Thyroid gland (tissue), 4 donors: ENCODE results near the gene MYT1. TPM values are rescaled to one million over a fixed set of nuclear protein-coding genes. Genes with fewer than 3 reads are reported as not detected.

Source experiments
- DNase-seq, 2 donors: peaks; one replicate each; pipeline ENCODE4 v3.0.0-alpha.2; 2019
- H3K27ac ChIP-seq, 3 donors: fragments of 200-600 bp; sonication (generic); 1 replicate in 2 of 3; 2 replicates in 1 of 3; pipeline ENCODE4 v1.5.1; 2016 to 2019; ENCODE audit warnings: mild to moderate bottlenecking in 1 of 3, moderate library complexity in 1 of 3
- H3K27me3 ChIP-seq: fragments of 200-600 bp; sonication (generic); one replicate; pipeline ENCODE4 v1.5.1; 2019
- H3K36me3 ChIP-seq, 2 donors: fragments of 200-600 bp; sonication (generic); one replicate each; pipeline ENCODE4 v1.5.1; 2016 to 2019
- H3K4me1 ChIP-seq, 2 donors: fragments of 200-600 bp; sonication (generic); one replicate each; pipeline ENCODE4 v1.5.1; 2017 to 2019
- H3K4me3 ChIP-seq, 3 donors: fragments of 200-600 bp; sonication (generic); replicated peaks in 1 of 3; 1 replicate in 2 of 3; 2 replicates in 1 of 3; pipeline ENCODE4 v1.5.1; 2016; ENCODE audit warnings: mild to moderate bottlenecking in 1 of 3
- H3K9me3 ChIP-seq: fragments of 200-600 bp; sonication (generic); one replicate; pipeline ENCODE4 v1.5.1; 2017
- CTCF ChIP-seq, 6 experiments: fragments of 200-600 bp in 3 of 6; fragments of 450-650 bp in 3 of 6; sonication (generic) in 3 of 6; IDR thresholded peaks; one replicate each; pipeline ENCODE4 v1.5.1; 2016 to 2019; ENCODE audit warnings: antibody characterized with exemption in 6 of 6, mild to moderate bottlenecking in 2 of 6, inconsistent platforms in 1 of 6, moderate library complexity in 1 of 6
- POLR2A ChIP-seq, 2 donors: fragments of 450-650 bp; IDR thresholded peaks; one replicate each; pipeline ENCODE4 v1.6.1; 2017; ENCODE audit warnings: antibody characterized with exemption in 2 of 2, mild to moderate bottlenecking in 2 of 2, moderate library complexity in 1 of 2
- WGBS, 2 donors: methylation state at CpG; one replicate each; pipeline ENCODE4 v1.1.5; 2017; 5-methylcytosine and 5-hydroxymethylcytosine counted together
- intact Hi-C: fragments of 100-400 bp; cut with DNase I; formaldehyde crosslinking; loops from one replicate; pipeline ENCODE4 v1.15.1; 2023
- total RNA-seq, 4 donors: library from RNA; depleted of rRNA; stranded (reverse); fragments of >200 nt; gene quantifications; one replicate each; pipeline ENCODE4 v1.2.3, GENCODE V29; 2016

The MYT1 gene
- total RNA-seq, 4 donors from 2014 or later, result 0.42 to 1.8 (median 1.1) TPM

DNA sequence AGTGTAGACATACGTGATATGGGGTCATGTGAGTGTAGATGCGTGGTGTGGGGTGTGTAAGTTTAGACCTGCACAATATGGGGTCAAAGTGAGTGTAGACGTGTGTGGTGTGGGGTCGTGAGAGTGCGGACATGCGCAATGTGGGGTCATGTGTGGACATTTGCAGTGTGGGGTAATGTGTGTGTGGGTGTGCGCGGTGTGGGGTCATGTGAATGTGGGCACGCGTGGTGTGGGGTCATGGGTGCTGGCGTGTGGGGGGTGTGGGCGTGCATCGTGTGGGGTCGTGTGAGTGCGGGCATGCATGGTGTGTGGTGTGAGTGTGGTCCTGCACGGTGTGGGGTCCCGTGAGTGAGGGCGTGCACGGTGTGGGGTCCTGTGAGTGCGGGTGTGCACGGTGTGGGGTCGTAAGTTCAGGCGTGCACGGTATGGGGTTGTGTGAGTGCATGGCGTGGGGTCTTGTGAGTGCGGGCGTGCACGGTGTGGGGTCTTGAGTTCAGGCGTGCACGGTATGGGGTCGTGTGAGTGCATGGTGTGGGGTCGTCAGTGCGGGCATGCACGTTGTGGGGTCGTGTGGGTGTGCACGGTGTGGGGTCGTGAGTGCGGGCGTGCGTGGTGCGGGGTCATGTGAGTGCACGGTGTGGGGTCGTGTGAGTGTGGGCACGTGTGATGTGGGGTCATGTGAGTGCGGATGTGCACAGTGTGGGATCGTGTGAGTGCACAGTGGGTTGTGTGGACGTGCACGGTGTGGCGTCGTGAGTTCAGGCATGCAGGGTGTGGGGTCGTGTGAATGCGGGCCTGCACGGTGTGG is 105.6 kb downstream of the MYT1 start:
- TF ChIP-seq POLR2A (IDR thresholded peaks at IDR 0.05), result no peak
- TF ChIP-seq CTCF (IDR thresholded peaks at IDR 0.05), result no peak
- DNase-seq, result no peak
- Histone ChIP-seq H3K9me3 (no peaks in the 10 kb centered on the region), H3K36me3 (peaks cover 0 to 9% of the 10 kb centered on the region in 2 donors), H3K27me3 (no peaks in the 10 kb centered on the region), H3K27ac (no peak overlapping the region), H3K4me1 (no peaks in the 10 kb centered on the region), H3K4me3 (no peak overlapping the region)
- 96% methylated on average over 53 of the region's 53 CpGs for WGBS, 2 donors
- intact Hi-C loops, result no loop called here

GRCh38 chr20:64271636-64272035 is 107.4 kb downstream of the MYT1 start:
- no peaks in the 10 kb centered on the region for H3K9me3 ChIP-seq
- TF ChIP-seq CTCF (IDR thresholded peaks at IDR 0.05) (no peak), POLR2A (IDR thresholded peaks at IDR 0.05) (no peak)
- H3K4me1 ChIP-seq, result no peaks in the 10 kb centered on the region
- intact Hi-C loops, result no loop called here
- no peak overlapping the region for H3K4me3 ChIP-seq
- 88 to 89% methylated on average over 11 of the region's 11 CpGs for WGBS, 2 donors
- DNase-seq, result no peak
- peaks cover 0 to 7% of the 10 kb centered on the region in 2 donors for H3K36me3 ChIP-seq
- H3K27ac ChIP-seq, result no peak overlapping the region
- H3K27me3 ChIP-seq, result no peaks in the 10 kb centered on the region

DNA sequence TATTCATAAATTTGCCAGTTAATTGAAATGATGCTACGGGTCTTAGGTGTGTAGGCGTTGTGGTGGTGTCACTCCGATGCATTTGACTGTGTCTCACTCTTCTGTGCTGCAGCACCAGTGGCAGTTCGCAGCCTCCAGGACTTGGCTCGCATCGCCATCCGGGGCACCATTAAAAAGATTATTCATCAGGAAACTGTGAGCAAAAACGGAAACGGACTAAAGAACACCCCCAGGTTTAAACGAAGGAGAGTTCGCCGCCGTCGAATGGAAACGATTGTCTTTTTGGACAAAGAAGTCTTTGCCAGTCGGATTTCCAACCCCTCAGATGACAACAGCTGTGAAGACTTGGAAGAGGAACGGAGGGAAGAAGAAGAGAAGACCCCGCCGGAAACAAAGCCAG is 108.9 kb downstream of the MYT1 start:
- WGBS, 2 donors, result 89 to 91% methylated on average over 19 of the region's 19 CpGs
- no peaks in the 10 kb centered on the region for H3K27me3 ChIP-seq
- H3K4me1 ChIP-seq, result no peaks in the 10 kb centered on the region
- no peak overlapping the region for H3K27ac ChIP-seq
- intact Hi-C loops, result no loop called here
- peaks cover 0 to 5% of the 10 kb centered on the region in 2 donors for H3K36me3 ChIP-seq
- TF ChIP-seq POLR2A (IDR thresholded peaks at IDR 0.05) (no peak), CTCF (IDR thresholded peaks at IDR 0.05) (no peak)
- no peak for DNase-seq
- no peaks in the 10 kb centered on the region for H3K9me3 ChIP-seq
- H3K4me3 ChIP-seq, result no peak overlapping the region

GRCh38 chr20:64276817-64277216 is 112.6 kb downstream of the MYT1 start:
- intact Hi-C loops, result no loop called here
- no peaks in the 10 kb centered on the region for H3K4me1 ChIP-seq

More at GRCh38 chr20:64276817-64277216, 112.6 kb downstream of the MYT1 start:
- Histone ChIP-seq H3K27me3 (no peaks in the 10 kb centered on the region), H3K4me3 (no peak overlapping the region), H3K27ac (no peak overlapping the region), H3K9me3 (no peaks in the 10 kb centered on the region), H3K36me3 (peaks cover 0 to 3% of the 10 kb centered on the region in 2 donors)
- WGBS, 2 donors, result 94 to 96% methylated on average over 7 of the region's 7 CpGs
- DNase-seq, result no peak
- no peak for TF ChIP-seq POLR2A (IDR thresholded peaks at IDR 0.05)
- TF ChIP-seq CTCF (IDR thresholded peaks at IDR 0.05), result no peak
